Stimulated activated CD8-positive, alpha-beta memory T cell treated with anti-CD3 and anti-CD28 coated beads, Interleukin-4, amount 100 ng/mL, for 1 hour (primary cell): Measurements from ENCODE around the gene LMNTD2.
"Not testable (repeated sequence)": the region's sequence is repeated elsewhere in the genome, so short reads cannot be mapped to it uniquely, and the experiment has no call there.

Experiments used
- DNase-seq, 2 donors: peaks; one replicate each; pipeline ENCODE4 v3.0.0-alpha.2; 2020; ENCODE audit warnings: low read depth in 2 of 2, low spot score in 1 of 2

The LMNTD2 gene

DNA sequence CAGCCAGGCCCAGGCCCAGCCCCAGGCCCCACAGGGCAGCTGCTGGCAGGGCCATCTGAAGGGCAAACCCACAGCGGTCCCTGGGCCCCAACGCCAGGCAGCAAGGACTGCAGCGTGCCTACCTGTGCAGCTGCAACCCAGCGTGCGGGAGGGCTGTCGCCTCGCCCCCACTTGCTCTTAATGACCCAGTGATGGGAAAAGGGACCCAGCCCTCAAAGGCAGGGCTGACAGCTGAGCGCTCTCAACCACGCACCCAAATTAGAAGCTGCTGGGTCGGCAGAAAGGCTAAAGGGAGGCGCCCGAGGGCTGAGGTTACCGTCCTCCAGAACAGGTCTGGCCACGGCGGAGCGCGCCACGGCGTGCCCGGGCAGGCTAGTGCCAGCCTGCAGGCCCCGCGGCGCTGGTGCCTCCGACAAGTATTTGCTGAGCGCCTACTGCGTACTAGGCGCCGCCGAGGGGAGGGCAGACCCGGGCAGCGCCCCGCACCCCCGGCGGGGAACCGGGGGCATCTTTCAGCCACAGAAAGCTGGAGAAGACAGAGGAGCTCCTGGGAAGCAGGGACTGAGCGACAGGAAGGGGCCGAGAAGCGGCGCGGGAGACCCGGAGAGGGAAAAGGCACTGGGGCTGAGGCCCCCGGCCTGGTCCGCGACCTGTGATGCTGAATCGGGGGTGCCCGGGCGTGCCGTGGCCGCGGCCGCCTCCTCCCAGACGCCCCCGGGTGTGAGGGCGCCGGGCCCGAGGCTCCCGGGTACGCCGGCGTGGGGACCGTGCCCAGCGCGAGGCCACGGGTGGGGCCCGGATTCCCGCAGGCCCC, 25.9 kb downstream of the LMNTD2 start:
- DNase-seq = no peak

- DNase-seq = no peak
Measured at GRCh38 chr11:533586-534395, 26.7 kb downstream of the LMNTD2 start.

- DNase-seq = no peak
Measured at GRCh38 chr11:532986-533585, 27.5 kb downstream of the LMNTD2 start.

GRCh38 chr11:532527-532985, 28.0 kb downstream of the LMNTD2 start:
- no peak for DNase-seq

- no peak for DNase-seq
Measured at GRCh38 chr11:531919-532526, 28.5 kb downstream of the LMNTD2 start.

DNA sequence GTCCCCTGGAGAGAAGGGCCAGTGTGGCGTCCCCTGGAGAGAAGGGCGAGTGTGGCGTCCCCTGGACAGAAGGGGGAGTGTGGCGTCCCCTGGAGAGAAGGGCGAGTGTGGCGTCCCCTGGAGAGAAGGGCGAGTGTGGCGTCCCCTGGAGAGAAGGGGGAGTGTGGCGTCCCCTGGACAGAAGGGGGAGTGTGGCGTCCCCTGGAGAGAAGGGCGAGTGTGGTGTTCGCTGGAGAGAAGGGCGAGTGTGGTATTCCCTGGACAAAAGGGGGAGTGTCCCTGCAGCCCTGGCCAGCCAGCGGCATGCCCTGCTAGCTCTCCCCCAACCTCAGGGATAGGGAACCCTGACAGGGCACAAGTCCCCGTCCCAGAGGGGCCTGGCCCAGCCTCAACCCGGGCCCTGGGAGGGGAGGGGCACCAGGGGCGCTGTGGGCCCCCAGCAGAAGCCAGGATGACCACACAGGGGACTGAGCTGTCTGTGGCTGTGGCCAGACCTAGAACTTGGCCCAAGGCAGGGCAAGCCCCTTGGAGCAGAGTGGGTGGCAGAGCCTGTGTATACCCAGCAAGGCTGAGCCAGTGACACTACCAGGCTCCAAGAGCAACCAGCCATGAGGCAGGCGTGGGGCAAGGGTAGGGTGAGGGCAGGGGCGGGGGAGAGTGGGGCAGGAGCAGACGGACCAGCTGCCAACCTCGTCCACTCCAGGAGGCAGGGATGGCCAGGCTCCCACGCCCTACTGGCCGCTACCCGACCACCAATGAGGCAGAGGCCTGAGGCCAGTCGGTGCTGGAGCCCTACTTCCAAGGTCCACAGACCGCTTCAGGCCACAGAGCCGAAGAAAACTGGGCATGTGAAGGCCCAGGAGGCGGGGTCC, 29.3 kb downstream of the LMNTD2 start:
- DNase-seq = no peak

- no peak for DNase-seq
Measured at GRCh38 chr11:529728-530411, 30.7 kb downstream of the LMNTD2 start.

DNA sequence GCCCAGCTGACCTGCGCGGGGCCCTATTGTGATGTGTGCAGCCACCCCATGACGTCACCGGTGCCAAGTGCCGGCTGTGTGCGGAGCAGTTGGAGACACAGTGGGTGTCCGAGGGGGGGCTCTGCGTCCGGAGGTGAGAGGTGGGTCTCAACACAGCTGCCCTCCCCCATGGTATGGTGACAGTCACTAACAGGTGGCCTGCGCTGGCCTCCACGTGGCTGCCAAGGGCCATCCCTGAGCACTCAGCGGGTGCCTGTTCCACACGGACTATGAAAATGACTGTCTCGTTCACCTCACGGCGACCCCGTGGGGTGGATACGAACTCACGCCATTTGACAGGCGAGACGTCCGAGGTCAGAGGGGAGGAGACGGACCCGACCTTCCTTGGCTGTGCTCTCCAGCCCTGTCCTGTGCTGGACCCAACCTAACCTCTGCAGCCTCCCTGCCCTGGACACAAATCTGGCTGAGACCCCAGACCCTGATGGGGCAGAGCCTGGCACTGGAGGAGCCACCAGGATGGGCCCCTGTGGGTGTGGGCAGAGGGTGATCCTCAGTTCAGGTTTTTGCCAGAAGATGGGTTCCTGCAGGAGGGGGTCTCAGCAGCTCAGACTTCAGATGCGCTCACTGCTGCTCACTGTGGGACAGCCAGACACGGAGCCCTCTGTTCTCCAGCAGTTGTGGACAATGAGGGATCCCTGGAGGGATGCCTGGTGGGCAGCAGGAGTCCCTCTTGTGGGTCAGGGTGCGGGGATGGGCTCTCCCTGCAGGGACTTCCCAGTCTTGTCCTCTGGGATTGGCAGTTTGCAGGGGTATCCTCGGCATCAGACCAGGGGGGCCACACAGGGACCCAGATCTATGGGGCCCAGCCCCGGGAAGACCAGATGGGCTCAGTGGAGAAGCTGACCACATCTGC, 31.5 kb downstream of the LMNTD2 start:
- no peak for DNase-seq

DNA sequence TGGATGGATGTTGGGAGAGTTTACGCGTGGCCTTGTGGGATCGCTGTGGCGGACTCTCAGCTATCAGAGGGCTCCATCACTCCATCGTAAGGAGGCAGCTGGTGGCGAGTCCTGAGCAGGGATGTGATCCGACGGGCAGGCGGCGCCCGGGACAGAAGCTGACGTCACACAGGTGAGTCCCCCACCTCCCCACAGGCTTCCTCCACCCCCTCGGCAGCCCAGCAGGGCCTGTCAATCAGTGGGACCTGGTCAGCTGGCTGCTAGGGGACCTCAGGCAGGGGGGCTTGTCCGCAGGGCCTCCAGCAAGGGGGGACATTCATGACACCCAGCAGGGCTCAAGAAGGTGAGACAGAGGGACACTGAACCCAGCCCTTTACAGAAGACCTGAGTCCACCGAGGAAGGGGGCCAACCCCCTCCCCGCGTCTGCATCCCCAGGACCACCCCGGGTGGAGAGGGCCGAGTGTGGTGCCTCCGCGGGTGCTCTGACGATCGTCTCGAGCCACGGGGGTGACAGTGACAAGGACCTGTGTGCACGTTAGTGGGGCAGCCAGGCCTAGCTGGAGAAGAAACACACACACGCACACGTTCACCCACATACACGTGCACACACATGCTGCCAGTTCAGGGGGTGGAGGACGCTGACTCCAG, 32.2 kb downstream of the LMNTD2 start:
- no peak for DNase-seq

- no peak for DNase-seq
Measured at GRCh38 chr11:526192-526591, 34.3 kb downstream of the LMNTD2 start.

DNA sequence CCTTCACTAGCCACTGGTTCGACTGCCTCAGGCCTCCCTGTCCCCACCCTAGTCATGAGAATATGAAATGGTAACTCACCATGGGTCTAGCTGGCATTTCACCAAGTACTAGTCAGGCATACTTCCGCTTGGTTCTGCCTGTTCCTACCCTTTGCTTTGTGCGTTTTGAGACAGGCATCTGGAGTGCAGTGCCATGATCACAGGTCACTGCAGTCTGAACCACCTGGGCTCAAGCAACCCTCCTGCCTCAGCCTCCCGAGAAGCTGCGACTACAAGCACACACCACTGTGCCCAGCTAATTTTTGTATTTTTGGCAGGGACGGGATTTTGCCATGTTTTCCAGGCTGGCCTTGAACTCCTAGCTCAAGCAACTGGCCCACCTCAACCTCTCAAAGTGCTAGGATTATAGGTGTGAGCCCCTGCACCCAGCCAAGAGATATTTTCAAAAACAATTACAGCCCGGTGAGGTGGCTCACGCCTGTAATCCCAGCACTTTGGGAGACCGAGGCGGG, 39.3 kb downstream of the LMNTD2 start:
- no peak for DNase-seq

DNA sequence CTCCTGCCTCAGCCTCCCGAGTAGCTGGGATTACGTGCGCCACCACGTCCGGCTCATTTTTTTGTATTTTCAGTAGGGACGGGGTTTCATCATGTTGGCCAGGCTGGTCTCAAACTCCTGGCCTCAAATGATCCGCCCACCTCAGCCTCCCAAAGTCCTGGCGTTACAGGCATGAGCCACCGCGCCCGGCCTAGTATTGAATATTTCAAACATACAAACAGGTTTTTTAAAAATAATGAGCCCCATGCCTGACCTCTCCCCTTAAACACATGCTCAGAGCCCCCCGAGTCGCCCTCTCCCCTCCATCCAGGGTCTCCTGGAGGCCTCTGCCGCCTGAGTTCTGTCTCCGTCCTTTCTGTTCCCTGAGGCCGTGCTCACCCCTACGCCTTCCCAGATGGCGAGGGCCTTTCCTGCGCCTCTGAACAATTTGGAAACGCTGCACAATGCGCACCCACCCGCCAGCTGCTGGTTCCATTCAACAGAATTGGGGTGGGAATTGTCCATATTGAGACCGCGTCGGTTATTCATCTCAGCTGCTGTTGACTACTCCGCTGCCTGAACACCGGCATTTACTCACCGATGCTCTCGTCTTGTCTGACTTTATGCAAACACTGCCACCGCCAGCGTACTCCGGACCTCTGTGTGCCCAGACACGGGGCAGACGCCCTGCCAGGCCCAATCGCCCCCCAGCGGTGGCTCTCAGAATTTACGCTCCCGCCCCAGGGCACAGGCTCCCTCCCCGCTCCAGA, 39.9 kb downstream of the LMNTD2 start:
- no peak for DNase-seq

DNA sequence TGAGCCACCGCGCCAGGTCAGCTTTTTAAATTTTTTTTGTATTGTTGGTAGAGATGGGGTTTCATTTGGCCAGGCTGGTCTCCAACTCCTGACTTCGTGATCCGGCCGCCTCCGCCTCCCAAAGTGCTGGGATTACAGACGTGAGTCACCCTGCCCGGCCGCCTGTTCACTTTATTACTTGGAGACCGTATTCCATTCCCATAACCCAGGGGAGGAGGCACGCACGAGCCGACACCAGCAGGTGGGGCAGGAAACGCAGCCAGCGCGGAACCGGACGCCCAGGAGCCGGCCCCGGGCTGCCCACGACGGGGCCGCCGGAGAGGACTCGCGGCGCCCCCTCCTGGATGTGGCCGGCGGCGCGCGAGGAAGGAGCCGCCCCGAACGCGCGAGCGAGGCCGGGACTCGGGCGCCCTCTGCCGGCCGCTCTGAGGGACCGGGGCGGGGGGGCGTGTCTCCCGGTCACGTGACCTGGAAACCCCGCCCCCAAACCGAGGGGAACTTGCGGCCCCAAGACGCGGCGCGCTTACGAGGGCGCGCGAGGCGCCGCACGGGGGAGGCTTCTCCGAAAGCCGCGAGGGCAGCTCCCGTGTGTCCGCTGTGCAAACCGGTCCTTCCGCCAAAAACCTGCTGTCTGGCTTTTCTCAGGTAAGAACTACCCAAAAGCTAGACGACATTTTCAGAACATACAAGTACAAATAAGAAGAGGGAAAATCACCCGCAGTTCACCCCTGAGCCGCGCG, 41.9 kb downstream of the LMNTD2 start:
- DNase-seq = peak; percentile 79 to 80

GRCh38 chr11:516918-517685, 43.4 kb downstream of the LMNTD2 start:
- not testable (repeated sequence) for DNase-seq

GRCh38 chr11:516400-516799, 44.1 kb downstream of the LMNTD2 start:
- no peak for DNase-seq

- no peak for DNase-seq
Measured at GRCh38 chr11:515131-515530, 45.4 kb downstream of the LMNTD2 start.
